ENCODE data around the gene SEC16A. TPM values are rescaled to one million over a fixed set of nuclear protein-coding genes. Genes with fewer than 3 reads are reported as not detected.

The SEC16A gene
- total RNA-seq, 2 experiments from 2014 or later: 69.4 to 71.2 TPM

- H3K27ac Mint-ChIP-seq: no peak overlapping the region
- H3K4me3 Mint-ChIP-seq: no peak overlapping the region
- no peak for DNase-seq
- H3K36me3 Mint-ChIP-seq: peaks cover 7% of the 10 kb centered on the region
- H3K9me3 Mint-ChIP-seq: no peaks in the 10 kb centered on the region
- H3K4me1 Mint-ChIP-seq: no peaks in the 10 kb centered on the region
- no peaks in the 10 kb centered on the region for H3K27me3 Mint-ChIP-seq
Observed at GRCh38 chr9:136499071-136499934, 16.5 kb upstream of the SEC16A start.

- no peak overlapping the region for H3K4me3 Mint-ChIP-seq
- H3K36me3 Mint-ChIP-seq: peaks cover 7% of the 10 kb centered on the region
- no peak overlapping the region for H3K27ac Mint-ChIP-seq
- H3K9me3 Mint-ChIP-seq: no peaks in the 10 kb centered on the region
- no peaks in the 10 kb centered on the region for H3K4me1 Mint-ChIP-seq
- no peaks in the 10 kb centered on the region for H3K27me3 Mint-ChIP-seq
- no peak for DNase-seq
Observed at GRCh38 chr9:136497916-136498695, 15.3 kb upstream of the SEC16A start.

GRCh38 chr9:136496801-136497620 lies 14.2 kb upstream of the SEC16A start:
- H3K36me3 Mint-ChIP-seq: peaks cover 5% of the 10 kb centered on the region
- H3K27me3 Mint-ChIP-seq: no peaks in the 10 kb centered on the region
- H3K9me3 Mint-ChIP-seq: no peaks in the 10 kb centered on the region
- no peaks in the 10 kb centered on the region for H3K4me1 Mint-ChIP-seq
- DNase-seq: no peak
- H3K27ac Mint-ChIP-seq: no peak overlapping the region
- no peak overlapping the region for H3K4me3 Mint-ChIP-seq

GRCh38 chr9:136496181-136496580 lies 13.3 kb upstream of the SEC16A start:
- H3K27me3 Mint-ChIP-seq: no peaks in the 10 kb centered on the region
- peaks cover 3% of the 10 kb centered on the region for H3K36me3 Mint-ChIP-seq
- H3K4me3 Mint-ChIP-seq: no peak overlapping the region
- no peaks in the 10 kb centered on the region for H3K9me3 Mint-ChIP-seq
- no peak overlapping the region for H3K27ac Mint-ChIP-seq
- H3K4me1 Mint-ChIP-seq: no peaks in the 10 kb centered on the region
- no peak for DNase-seq

GRCh38 chr9:136495238-136495800 lies 12.5 kb upstream of the SEC16A start:
- H3K36me3 Mint-ChIP-seq: peaks cover 3% of the 10 kb centered on the region

GRCh38 chr9:136494531-136495215 lies 11.8 kb upstream of the SEC16A start:
- Mint-ChIP-seq H3K9me3 (no peaks in the 10 kb centered on the region), H3K27ac (no peak overlapping the region), H3K36me3 (peaks cover 3% of the 10 kb centered on the region), H3K4me1 (no peaks in the 10 kb centered on the region), H3K27me3 (no peaks in the 10 kb centered on the region), H3K4me3 (no peak overlapping the region)
- DNase-seq: no peak

More at GRCh38 chr9:136495238-136495800, 12.5 kb upstream of the SEC16A start:
- Mint-ChIP-seq H3K9me3 (no peaks in the 10 kb centered on the region), H3K4me1 (no peaks in the 10 kb centered on the region), H3K4me3 (no peak overlapping the region), H3K27ac (no peak overlapping the region), H3K27me3 (no peaks in the 10 kb centered on the region)
- DNase-seq: no peak

GRCh38 chr9:136494012-136494411 lies 11.2 kb upstream of the SEC16A start:
- Mint-ChIP-seq H3K36me3 (peaks cover 3% of the 10 kb centered on the region), H3K4me3 (no peak overlapping the region), H3K4me1 (no peaks in the 10 kb centered on the region), H3K27ac (no peak overlapping the region), H3K27me3 (no peaks in the 10 kb centered on the region), H3K9me3 (no peaks in the 10 kb centered on the region)
- no peak for DNase-seq

- no peak for DNase-seq
Observed at GRCh38 chr9:136493567-136493971, 10.7 kb upstream of the SEC16A start.

GRCh38 chr9:136492978-136493522 lies 10.2 kb upstream of the SEC16A start:
- no peaks in the 10 kb centered on the region for H3K4me1 Mint-ChIP-seq
- no peak overlapping the region for H3K4me3 Mint-ChIP-seq
- H3K27me3 Mint-ChIP-seq: no peaks in the 10 kb centered on the region
- H3K27ac Mint-ChIP-seq: no peak overlapping the region
- no peaks in the 10 kb centered on the region for H3K9me3 Mint-ChIP-seq
- no peak for DNase-seq
- H3K36me3 Mint-ChIP-seq: peaks cover 3% of the 10 kb centered on the region

More at GRCh38 chr9:136493567-136493971, 10.7 kb upstream of the SEC16A start:
- Mint-ChIP-seq H3K27ac (no peak overlapping the region), H3K4me3 (no peak overlapping the region), H3K9me3 (no peaks in the 10 kb centered on the region), H3K27me3 (no peaks in the 10 kb centered on the region), H3K36me3 (peaks cover 3% of the 10 kb centered on the region), H3K4me1 (no peaks in the 10 kb centered on the region)

GRCh38 chr9:136489731-136490130 lies 6.9 kb upstream of the SEC16A start:
- Mint-ChIP-seq H3K27ac (no peak overlapping the region), H3K36me3 (no peaks in the 10 kb centered on the region), H3K4me3 (no peak overlapping the region), H3K9me3 (no peaks in the 10 kb centered on the region), H3K27me3 (no peaks in the 10 kb centered on the region), H3K4me1 (peaks cover 4% of the 10 kb centered on the region)
- no peak for DNase-seq

- H3K9me3 Mint-ChIP-seq: no peaks in the 10 kb centered on the region
- no peak overlapping the region for H3K4me3 Mint-ChIP-seq
- DNase-seq: peak; percentile 68
- H3K27me3 Mint-ChIP-seq: no peaks in the 10 kb centered on the region
- H3K27ac Mint-ChIP-seq: no peak overlapping the region
- no peaks in the 10 kb centered on the region for H3K36me3 Mint-ChIP-seq
- H3K4me1 Mint-ChIP-seq: peaks cover 5% of the 10 kb centered on the region
Observed at GRCh38 chr9:136488247-136489214, 5.7 kb upstream of the SEC16A start.

GRCh38 chr9:136487672-136488071 lies 4.8 kb upstream of the SEC16A start:
- H3K27me3 Mint-ChIP-seq: no peaks in the 10 kb centered on the region
- H3K9me3 Mint-ChIP-seq: no peaks in the 10 kb centered on the region
- peaks cover 5% of the 10 kb centered on the region for H3K4me1 Mint-ChIP-seq
- no peak overlapping the region for H3K4me3 Mint-ChIP-seq
- H3K27ac Mint-ChIP-seq: no peak overlapping the region
- peaks cover 1% of the 10 kb centered on the region for H3K36me3 Mint-ChIP-seq
- no peak for DNase-seq
